GM12874 (cell line): Measurements from ENCODE around the gene PREX1.

Source experiments
- TF ChIP-seq, protein P1 (sequence below): IDR thresholded peaks from 2 replicates; pipeline ENCODE4 v1.5.1; 2011; ENCODE audit warnings: low read depth, mild to moderate bottlenecking, control low read depth, low read length, moderate library complexity; ENCODE audit not compliant: insufficient read depth

The PREX1 gene

DNA sequence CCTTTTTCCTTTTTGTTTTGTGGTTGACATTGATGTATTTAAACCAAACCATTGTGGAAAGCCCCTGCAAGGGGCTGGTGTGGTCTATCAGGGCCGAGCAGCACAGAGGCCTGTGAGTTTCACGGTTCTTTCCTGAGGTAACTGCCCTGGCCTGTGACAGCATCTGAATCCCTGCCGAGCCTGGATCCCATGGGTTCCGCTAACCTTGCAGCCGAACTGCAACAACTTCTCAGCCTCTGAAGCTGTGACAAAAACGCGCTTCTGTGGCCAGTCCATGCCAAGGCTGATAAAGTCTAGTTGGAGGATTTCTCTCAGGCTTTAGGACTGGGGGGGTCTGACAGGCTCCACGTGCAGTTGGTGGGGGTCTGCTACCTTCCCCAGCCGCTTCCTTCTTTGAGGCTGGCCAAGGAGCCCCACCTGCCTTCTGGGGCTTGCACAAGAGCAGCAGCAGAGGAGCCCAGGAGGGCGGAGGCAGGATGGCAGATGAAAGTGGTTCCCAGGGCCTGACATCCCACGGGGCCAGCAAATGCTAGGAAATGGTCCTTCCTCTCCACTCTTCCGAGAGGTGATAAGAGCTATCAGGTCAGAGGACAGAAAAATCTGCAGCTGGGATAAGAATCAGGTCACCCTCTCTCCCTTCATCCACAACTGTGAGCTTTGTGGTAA lies 150.9 kb downstream of the PREX1 start:
- TF ChIP-seq, protein P1, sequence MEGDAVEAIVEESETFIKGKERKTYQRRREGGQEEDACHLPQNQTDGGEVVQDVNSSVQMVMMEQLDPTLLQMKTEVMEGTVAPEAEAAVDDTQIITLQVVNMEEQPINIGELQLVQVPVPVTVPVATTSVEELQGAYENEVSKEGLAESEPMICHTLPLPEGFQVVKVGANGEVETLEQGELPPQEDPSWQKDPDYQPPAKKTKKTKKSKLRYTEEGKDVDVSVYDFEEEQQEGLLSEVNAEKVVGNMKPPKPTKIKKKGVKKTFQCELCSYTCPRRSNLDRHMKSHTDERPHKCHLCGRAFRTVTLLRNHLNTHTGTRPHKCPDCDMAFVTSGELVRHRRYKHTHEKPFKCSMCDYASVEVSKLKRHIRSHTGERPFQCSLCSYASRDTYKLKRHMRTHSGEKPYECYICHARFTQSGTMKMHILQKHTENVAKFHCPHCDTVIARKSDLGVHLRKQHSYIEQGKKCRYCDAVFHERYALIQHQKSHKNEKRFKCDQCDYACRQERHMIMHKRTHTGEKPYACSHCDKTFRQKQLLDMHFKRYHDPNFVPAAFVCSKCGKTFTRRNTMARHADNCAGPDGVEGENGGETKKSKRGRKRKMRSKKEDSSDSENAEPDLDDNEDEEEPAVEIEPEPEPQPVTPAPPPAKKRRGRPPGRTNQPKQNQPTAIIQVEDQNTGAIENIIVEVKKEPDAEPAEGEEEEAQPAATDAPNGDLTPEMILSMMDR = no peak

DNA sequence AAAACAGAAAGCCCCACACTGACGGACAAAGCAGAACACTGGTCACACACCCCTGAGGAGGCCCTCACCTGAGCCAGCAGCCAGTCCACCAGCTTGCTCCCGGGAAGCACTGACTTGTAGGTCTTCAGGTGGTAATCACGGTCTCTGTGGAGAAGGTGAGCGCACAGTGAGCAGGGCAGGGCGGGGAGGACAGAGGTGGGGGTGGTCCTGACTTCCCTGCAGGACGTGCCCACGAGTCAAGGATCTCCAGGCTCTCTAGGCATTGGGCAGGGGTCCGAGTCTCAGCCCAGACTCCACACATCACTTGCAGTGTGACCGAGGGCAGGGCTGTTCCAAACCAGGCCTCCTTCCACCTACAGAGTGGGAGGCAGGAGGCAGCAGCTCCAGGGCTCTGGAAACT lies 151.7 kb downstream of the PREX1 start:
- TF ChIP-seq, protein P1 = no peak

GRCh38 chr20:48674461-48674860 lies 153.3 kb downstream of the PREX1 start:
- TF ChIP-seq, protein P1 = no peak

DNA sequence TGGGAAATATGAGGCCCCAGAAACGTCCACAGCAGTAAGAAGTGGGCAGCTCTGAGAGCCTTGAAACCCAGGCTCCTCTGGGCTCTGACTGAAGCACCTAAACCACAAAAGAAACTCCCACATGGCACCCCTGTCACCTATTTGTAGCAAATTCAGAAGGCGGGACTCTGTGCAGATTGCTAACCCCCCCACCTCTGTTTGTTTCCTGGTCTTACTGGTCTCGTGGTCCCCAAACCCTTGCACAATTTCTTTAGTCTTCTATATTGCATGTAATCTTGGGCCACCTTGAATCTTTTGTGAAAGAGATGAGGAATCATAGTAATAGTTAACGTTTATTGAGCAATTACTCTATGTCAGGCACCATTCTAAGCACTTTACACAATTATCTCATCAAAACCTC lies 154.3 kb downstream of the PREX1 start:
- TF ChIP-seq, protein P1 = no peak

- TF ChIP-seq, protein P1 = no peak
These were observed 155.5 kb downstream of the PREX1 start for GRCh38 chr20:48672324-48672723.

GRCh38 chr20:48671141-48671540 lies 156.7 kb downstream of the PREX1 start:
- TF ChIP-seq, protein P1 = no peak

DNA sequence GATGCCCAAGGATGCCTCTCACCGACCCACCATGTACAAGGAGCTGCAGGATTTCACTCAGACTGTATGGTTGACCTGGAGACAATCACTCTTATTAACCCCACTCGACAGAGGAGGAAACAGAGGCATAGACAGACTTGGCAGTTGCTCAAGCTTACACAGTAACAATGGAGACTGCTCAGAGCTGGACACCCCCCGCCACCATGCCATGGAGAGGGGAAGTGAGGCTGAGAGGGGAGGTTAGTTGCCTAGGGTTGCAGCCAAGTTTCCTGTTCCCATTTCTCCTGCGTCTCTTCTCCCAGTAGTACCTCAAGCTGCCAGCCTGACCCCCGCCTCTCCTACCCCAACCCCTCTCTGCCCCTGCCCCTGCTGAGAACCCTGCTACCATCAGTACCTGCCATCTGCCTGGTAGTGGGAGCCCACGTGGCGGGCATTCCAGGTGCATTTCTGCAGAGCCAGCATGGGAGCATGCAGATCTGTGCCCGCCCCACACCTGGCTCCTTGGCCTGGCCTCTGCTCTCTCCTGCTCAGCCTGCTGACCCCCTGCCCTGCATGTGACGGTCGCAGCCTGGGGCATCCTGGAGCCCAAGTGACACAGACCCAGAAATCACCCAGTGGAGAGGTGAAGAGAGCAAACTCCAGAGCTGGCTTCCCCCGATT lies 157.7 kb downstream of the PREX1 start:
- TF ChIP-seq, protein P1 = no peak
